ENCODE measurements around the gene OAS3. TPM values are rescaled to one million over a fixed set of nuclear protein-coding genes. Genes with fewer than 3 reads are reported as not detected.

The OAS3 gene
- total and polyA plus RNA-seq, 10 of the 15 experiments (the other 5 are each of a cell fraction or from before 2014, with no cell fraction given), result 5.1 to 107 (median 18.0) TPM

- no TSS peak for BruUV-seq (replicated peaks)
- H3K4me3 ChIP-seq, result no peak overlapping the region
- H3K9me3 ChIP-seq (replicated peaks; ENCODE audit: control insufficient read depth, insufficient read depth, low read length), result no peaks in the 10 kb centered on the region
- ChIA-PET CTCF (interaction anchor here (1.5 kb wide), 1 partner anchor 74 kb away, joined by 5 read pairs; no protein-coding TSS in a partner anchor), SMC1A (ENCODE audit: uncharacterized antibody, unreplicated experiment) (interaction anchor here (1.7 kb wide), 1 partner anchor 23 kb away, joined by 5 read pairs; no protein-coding TSS in a partner anchor), RAD21 (ENCODE audit: unreplicated experiment) (no interaction called here), POLR2A (interaction anchor here (1.0 kb wide), 1 partner anchor 66 kb away, joined by 3 read pairs; no protein-coding TSS in a partner anchor)
- peaks cover 3 to 4% of the 10 kb centered on the region in 2 experiments; a peak in 3 of 4 replicates for H3K36me3 ChIP-seq (ENCODE audit: control insufficient read depth in 2 of 2, insufficient read depth in 2 of 2, low read length in 1 of 2)
- 51% methylated on average over 5 of the region's 5 CpGs for WGBS (ENCODE audit: insufficient coverage, insufficient replicate concordance, low lambda C conversion rate, missing lambda C conversion rate)
- intact Hi-C loops (cut with micrococcal nuclease; ENCODE audit: unreplicated experiment), result no loop called here
- no peak overlapping the region for H3K27ac ChIP-seq (ENCODE audit: control insufficient read depth, insufficient read depth)
- H2AFZ ChIP-seq (ENCODE audit: control insufficient read depth, low read depth, low read length), result no peak overlapping the region
- H3K27me3 ChIP-seq (replicated peaks in 1 of 2; ENCODE audit: control insufficient read depth in 2 of 2, insufficient read depth in 2 of 2, low read length in 1 of 2), result no peaks in the 10 kb centered on the region
- DNase-seq (ENCODE audit: low read depth, low spot score), result no peak
- no peak overlapping the region for H3K4me2 ChIP-seq (ENCODE audit: control insufficient read depth, insufficient read depth)
- no peak overlapping the region for H3K9ac ChIP-seq (ENCODE audit: control insufficient read depth, insufficient read depth, low read length)
- ATAC-seq, result no peak
- peak; percentile 77 for TF ChIP-seq SPI1 (IDR thresholded peaks at IDR 0.05; ENCODE audit: borderline replicate concordance, insufficient read depth, low read depth, low read length)
- no peak for TF ChIP-seq SIX5 (IDR thresholded peaks at IDR 0.05; ENCODE audit: low read depth, low read length, severe bottlenecking)
- no peak for FAIRE-seq
- peaks cover 15% of the 10 kb centered on the region for H3K79me2 ChIP-seq (ENCODE audit: control insufficient read depth, insufficient read depth, low read length)
- in situ Hi-C loops (cut with MboI), result no loop called here
- no peaks in the 10 kb centered on the region for H4K20me1 ChIP-seq (ENCODE audit: control insufficient read depth, insufficient read depth)
- peaks cover 13% of the 10 kb centered on the region for H3K4me1 ChIP-seq (ENCODE audit: control insufficient read depth, insufficient read depth, low read length)
These were observed 35.6 kb downstream of the OAS3 start for GRCh38 chr12:112973818-112974231.

- intact Hi-C loops (cut with micrococcal nuclease; ENCODE audit: unreplicated experiment) (no loop called here), in situ Hi-C loops (cut with MboI) (no loop called here)
- Histone ChIP-seq H3K27ac (ENCODE audit: control insufficient read depth, insufficient read depth) (no peak overlapping the region), H3K79me2 (ENCODE audit: control insufficient read depth, insufficient read depth, low read length) (peaks cover 26% of the 10 kb centered on the region), H3K9ac (ENCODE audit: control insufficient read depth, insufficient read depth, low read length) (no peak overlapping the region), H2AFZ (ENCODE audit: control insufficient read depth, low read depth, low read length) (no peak overlapping the region), H3K27me3 (replicated peaks in 1 of 2; ENCODE audit: control insufficient read depth in 2 of 2, insufficient read depth in 2 of 2, low read length in 1 of 2) (no peaks in the 10 kb centered on the region), H3K4me3 (no peak overlapping the region), H4K20me1 (ENCODE audit: control insufficient read depth, insufficient read depth) (no peaks in the 10 kb centered on the region), H3K36me3 (ENCODE audit: control insufficient read depth in 2 of 2, insufficient read depth in 2 of 2, low read length in 1 of 2) (peaks cover under 1 to 1% of the 10 kb centered on the region in 2 experiments; a peak in 3 of 4 replicates), H3K9me3 (replicated peaks; ENCODE audit: control insufficient read depth, insufficient read depth, low read length) (no peaks in the 10 kb centered on the region), H3K4me2 (ENCODE audit: control insufficient read depth, insufficient read depth) (no peak overlapping the region), H3K4me1 (ENCODE audit: control insufficient read depth, insufficient read depth, low read length) (peaks cover 13% of the 10 kb centered on the region)
- CTCF ChIA-PET, result interaction anchor here (1.6 kb wide), 1 partner anchor 10 kb away, joined by 4 read pairs; no protein-coding TSS in a partner anchor
- no TSS peak for BruUV-seq (replicated peaks)
- RAD21 ChIA-PET (ENCODE audit: unreplicated experiment), result interaction anchor here (0.9 kb wide), 1 partner anchor 68 kb away, joined by 3 read pairs; no protein-coding TSS in a partner anchor
- POLR2A ChIA-PET, result no interaction called here
- DNase-seq (ENCODE audit: low read depth, low spot score) (no peak), ATAC-seq (no peak), FAIRE-seq (no peak)
- SMC1A ChIA-PET (ENCODE audit: uncharacterized antibody, unreplicated experiment), result interaction anchor here (7.6 kb wide), 1 partner anchor 69 kb away, joined by 99 read pairs; the partner anchor contains the start of gene OAS1
- WGBS (ENCODE audit: insufficient coverage, insufficient replicate concordance, low lambda C conversion rate, missing lambda C conversion rate), result 82% methylated on average over 7 of the region's 7 CpGs
- TF ChIP-seq NKRF (conservative IDR thresholded peaks at IDR 0.05) (no peak), ZNF384 (IDR thresholded peaks at IDR 0.05; ENCODE audit: borderline replicate concordance, low read depth, low read length) (no peak), HDAC2 (IDR thresholded peaks at IDR 0.05) (no peak), BRCA1 (IDR thresholded peaks at IDR 0.05; ENCODE audit: low read depth, low read length) (no peak), RBBP5 (conservative IDR thresholded peaks at IDR 0.05) (no peak), MYC (IDR thresholded peaks at IDR 0.05; ENCODE audit: insufficient read depth, insufficient read length, insufficient replicate concordance, low read length, severe bottlenecking) (no peak), STAT1 (conservative IDR thresholded peaks at IDR 0.05) (no peak), MTA3 (IDR thresholded peaks at IDR 0.05; ENCODE audit: borderline replicate concordance, low read length) (no peak), CBX5 (IDR thresholded peaks at IDR 0.05; ENCODE audit: low read depth) (no peak), CREB1 (IDR thresholded peaks at IDR 0.05; ENCODE audit: low read depth) (no peak), NR2F1 (conservative IDR thresholded peaks at IDR 0.05) (no peak)
- TF ChIP-seq, protein P1, sequence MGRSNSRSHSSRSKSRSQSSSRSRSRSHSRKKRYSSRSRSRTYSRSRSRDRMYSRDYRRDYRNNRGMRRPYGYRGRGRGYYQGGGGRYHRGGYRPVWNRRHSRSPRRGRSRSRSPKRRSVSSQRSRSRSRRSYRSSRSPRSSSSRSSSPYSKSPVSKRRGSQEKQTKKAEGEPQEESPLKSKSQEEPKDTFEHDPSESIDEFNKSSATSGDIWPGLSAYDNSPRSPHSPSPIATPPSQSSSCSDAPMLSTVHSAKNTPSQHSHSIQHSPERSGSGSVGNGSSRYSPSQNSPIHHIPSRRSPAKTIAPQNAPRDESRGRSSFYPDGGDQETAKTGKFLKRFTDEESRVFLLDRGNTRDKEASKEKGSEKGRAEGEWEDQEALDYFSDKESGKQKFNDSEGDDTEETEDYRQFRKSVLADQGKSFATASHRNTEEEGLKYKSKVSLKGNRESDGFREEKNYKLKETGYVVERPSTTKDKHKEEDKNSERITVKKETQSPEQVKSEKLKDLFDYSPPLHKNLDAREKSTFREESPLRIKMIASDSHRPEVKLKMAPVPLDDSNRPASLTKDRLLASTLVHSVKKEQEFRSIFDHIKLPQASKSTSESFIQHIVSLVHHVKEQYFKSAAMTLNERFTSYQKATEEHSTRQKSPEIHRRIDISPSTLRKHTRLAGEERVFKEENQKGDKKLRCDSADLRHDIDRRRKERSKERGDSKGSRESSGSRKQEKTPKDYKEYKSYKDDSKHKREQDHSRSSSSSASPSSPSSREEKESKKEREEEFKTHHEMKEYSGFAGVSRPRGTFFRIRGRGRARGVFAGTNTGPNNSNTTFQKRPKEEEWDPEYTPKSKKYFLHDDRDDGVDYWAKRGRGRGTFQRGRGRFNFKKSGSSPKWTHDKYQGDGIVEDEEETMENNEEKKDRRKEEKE (IDR thresholded peaks at IDR 0.05), result no peak
These were observed 36.6 kb downstream of the OAS3 start for GRCh38 chr12:112974904-112975303.
